ENCODE data around the gene GNAT1. TPM values are rescaled to one million over a fixed set of nuclear protein-coding genes. Genes with fewer than 3 reads are reported as not detected.

The GNAT1 gene
- polyA plus RNA-seq, 1 donor from 2014 or later = not detected

DNA sequence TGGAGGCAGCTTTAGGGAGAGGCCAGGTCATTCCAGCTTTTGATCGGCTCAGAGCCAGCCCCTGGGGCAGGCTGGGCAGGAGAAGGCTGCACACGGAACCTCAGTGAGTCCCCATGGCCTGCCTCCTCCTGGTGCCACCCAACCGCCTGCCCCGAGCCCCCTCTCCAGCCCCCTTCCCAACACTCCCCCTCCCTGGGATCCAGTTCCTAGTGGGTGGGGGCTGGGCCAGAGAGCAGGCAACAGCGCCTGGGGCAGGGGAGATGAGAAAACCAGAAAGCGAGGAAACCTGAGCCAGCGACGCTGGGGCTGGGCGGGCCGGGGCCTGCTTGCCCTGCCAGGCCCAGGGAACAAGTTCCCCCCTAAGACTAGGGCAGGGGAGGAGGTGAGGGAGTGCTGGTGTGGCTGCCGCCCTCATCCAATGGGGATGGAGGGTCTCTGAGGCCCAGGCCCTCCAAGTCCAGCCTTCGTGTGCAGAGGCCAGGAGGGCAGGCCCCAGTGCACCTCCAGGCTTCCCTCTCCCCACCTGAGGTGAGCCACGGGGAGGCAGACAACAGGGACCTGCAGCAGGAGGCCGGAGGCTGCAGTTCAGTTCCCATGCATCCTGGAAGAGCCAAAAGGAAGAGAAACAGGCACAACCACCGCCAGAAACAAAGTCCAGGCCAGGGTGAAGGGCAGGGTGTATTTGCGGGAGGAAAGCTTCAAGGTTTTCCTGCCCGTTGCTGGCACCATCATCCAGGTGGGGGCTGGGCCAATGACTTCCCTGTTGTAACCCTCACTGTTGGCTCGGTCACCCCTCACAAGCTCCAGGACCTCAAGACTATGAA lies 40.3 kb upstream of the GNAT1 start:
- no peak overlapping the region for H3K4me3 ChIP-seq (ENCODE audit: low read length)
- H3K9me2 ChIP-seq (ENCODE audit: insufficient read depth, low read length) = no peaks in the 10 kb centered on the region
- H3K79me2 ChIP-seq (replicated peaks; ENCODE audit: insufficient read depth, low read length) = peaks cover 5% of the 10 kb centered on the region
- no peaks in the 10 kb centered on the region for H3K36me3 ChIP-seq (ENCODE audit: insufficient read depth, low read length)
- no peaks in the 10 kb centered on the region for H3K9me3 ChIP-seq (ENCODE audit: low read length)
- no peak overlapping the region for H3K27ac ChIP-seq (ENCODE audit: low read length)
- no peaks in the 10 kb centered on the region for H4K20me1 ChIP-seq (ENCODE audit: insufficient read depth)
- no peak for TF ChIP-seq MXI1 (conservative IDR thresholded peaks at IDR 0.05; ENCODE audit: poor library complexity, severe bottlenecking)
- TF ChIP-seq SMC3 (conservative IDR thresholded peaks at IDR 0.05; ENCODE audit: poor library complexity) = no peak
- TF ChIP-seq EP300 (conservative IDR thresholded peaks at IDR 0.05; ENCODE audit: poor library complexity, severe bottlenecking) = no peak
- TF ChIP-seq RAD21 (conservative IDR thresholded peaks at IDR 0.05) = no peak
- TF ChIP-seq POLR2AphosphoS5 (IDR thresholded peaks at IDR 0.05) = no peak
- TF ChIP-seq, protein P1, sequence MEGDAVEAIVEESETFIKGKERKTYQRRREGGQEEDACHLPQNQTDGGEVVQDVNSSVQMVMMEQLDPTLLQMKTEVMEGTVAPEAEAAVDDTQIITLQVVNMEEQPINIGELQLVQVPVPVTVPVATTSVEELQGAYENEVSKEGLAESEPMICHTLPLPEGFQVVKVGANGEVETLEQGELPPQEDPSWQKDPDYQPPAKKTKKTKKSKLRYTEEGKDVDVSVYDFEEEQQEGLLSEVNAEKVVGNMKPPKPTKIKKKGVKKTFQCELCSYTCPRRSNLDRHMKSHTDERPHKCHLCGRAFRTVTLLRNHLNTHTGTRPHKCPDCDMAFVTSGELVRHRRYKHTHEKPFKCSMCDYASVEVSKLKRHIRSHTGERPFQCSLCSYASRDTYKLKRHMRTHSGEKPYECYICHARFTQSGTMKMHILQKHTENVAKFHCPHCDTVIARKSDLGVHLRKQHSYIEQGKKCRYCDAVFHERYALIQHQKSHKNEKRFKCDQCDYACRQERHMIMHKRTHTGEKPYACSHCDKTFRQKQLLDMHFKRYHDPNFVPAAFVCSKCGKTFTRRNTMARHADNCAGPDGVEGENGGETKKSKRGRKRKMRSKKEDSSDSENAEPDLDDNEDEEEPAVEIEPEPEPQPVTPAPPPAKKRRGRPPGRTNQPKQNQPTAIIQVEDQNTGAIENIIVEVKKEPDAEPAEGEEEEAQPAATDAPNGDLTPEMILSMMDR (IDR thresholded peaks at IDR 0.05; ENCODE audit: poor library complexity, severe bottlenecking) = no peak
- TF ChIP-seq TAF1 (IDR thresholded peaks at IDR 0.05; ENCODE audit: low read depth) = no peak
- TF ChIP-seq, protein P2, sequence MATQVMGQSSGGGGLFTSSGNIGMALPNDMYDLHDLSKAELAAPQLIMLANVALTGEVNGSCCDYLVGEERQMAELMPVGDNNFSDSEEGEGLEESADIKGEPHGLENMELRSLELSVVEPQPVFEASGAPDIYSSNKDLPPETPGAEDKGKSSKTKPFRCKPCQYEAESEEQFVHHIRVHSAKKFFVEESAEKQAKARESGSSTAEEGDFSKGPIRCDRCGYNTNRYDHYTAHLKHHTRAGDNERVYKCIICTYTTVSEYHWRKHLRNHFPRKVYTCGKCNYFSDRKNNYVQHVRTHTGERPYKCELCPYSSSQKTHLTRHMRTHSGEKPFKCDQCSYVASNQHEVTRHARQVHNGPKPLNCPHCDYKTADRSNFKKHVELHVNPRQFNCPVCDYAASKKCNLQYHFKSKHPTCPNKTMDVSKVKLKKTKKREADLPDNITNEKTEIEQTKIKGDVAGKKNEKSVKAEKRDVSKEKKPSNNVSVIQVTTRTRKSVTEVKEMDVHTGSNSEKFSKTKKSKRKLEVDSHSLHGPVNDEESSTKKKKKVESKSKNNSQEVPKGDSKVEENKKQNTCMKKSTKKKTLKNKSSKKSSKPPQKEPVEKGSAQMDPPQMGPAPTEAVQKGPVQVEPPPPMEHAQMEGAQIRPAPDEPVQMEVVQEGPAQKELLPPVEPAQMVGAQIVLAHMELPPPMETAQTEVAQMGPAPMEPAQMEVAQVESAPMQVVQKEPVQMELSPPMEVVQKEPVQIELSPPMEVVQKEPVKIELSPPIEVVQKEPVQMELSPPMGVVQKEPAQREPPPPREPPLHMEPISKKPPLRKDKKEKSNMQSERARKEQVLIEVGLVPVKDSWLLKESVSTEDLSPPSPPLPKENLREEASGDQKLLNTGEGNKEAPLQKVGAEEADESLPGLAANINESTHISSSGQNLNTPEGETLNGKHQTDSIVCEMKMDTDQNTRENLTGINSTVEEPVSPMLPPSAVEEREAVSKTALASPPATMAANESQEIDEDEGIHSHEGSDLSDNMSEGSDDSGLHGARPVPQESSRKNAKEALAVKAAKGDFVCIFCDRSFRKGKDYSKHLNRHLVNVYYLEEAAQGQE (IDR thresholded peaks at IDR 0.05; ENCODE audit: borderline replicate concordance) = no peak
- no peak for TF ChIP-seq EZH2 (IDR thresholded peaks at IDR 0.05; ENCODE audit: borderline replicate concordance, insufficient read depth, low read length, poor library complexity, severe bottlenecking)
- H3K27me3 ChIP-seq (ENCODE audit: insufficient read depth, low read depth, low read length) = no peaks in the 10 kb centered on the region
- no peak overlapping the region for H3K4me2 ChIP-seq (ENCODE audit: low read length)
- no peaks in the 10 kb centered on the region for H3F3A ChIP-seq (ENCODE audit: insufficient read depth, low read length, poor library complexity, severe bottlenecking)
- H3K9ac ChIP-seq (ENCODE audit: low read length) = no peak overlapping the region
- no peak overlapping the region for H2AFZ ChIP-seq (ENCODE audit: low read depth, low read length)

DNA sequence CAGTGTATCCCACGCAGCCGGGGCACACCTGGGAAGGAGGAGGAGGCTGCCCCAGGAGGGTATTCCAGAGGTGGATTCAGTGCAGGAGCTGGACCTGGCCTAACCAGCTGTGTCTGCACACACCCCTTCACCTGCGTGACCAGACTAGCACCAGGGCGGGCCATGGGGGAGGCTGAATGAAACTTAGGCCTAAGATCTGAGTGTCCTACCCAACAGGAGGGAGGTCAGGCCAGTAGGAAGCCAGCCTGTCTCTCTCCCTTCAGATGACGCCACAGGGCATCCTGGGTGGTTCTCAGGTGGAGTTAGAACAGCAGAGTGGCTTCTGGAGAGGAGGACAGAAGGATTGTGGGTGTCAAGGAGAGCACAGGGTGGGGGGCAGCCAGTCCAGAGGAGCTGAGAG lies 39.7 kb upstream of the GNAT1 start:
- H3K4me3 ChIP-seq (ENCODE audit: low read length) = no peak overlapping the region
- no peaks in the 10 kb centered on the region for H3K36me3 ChIP-seq (ENCODE audit: insufficient read depth, low read length)
- H3K9me3 ChIP-seq (ENCODE audit: low read length) = no peaks in the 10 kb centered on the region
- TF ChIP-seq, protein P1 (IDR thresholded peaks at IDR 0.05; ENCODE audit: poor library complexity, severe bottlenecking) = no peak
- TF ChIP-seq TAF1 (IDR thresholded peaks at IDR 0.05; ENCODE audit: low read depth) = no peak
- TF ChIP-seq, protein P2 (IDR thresholded peaks at IDR 0.05; ENCODE audit: borderline replicate concordance) = no peak
- H3F3A ChIP-seq (ENCODE audit: insufficient read depth, low read length, poor library complexity, severe bottlenecking) = no peaks in the 10 kb centered on the region
- H3K9me2 ChIP-seq (ENCODE audit: insufficient read depth, low read length) = no peaks in the 10 kb centered on the region
- no peaks in the 10 kb centered on the region for H3K27me3 ChIP-seq (ENCODE audit: insufficient read depth, low read depth, low read length)
- H3K27ac ChIP-seq (ENCODE audit: low read length) = no peak overlapping the region
- no peaks in the 10 kb centered on the region for H4K20me1 ChIP-seq (ENCODE audit: insufficient read depth)
- H3K9ac ChIP-seq (ENCODE audit: low read length) = no peak overlapping the region
- peaks cover 11% of the 10 kb centered on the region for H3K79me2 ChIP-seq (replicated peaks; ENCODE audit: insufficient read depth, low read length)
- no peak overlapping the region for H2AFZ ChIP-seq (ENCODE audit: low read depth, low read length)
- H3K4me2 ChIP-seq (ENCODE audit: low read length) = no peak overlapping the region
